ENCODE results near the gene PIK3C2G.

- TF ChIP-seq CTCF (CRISPR knock-in tag; IDR thresholded peaks at IDR 0.05) (no peak), SMAD3 (CRISPR knock-in tag; IDR thresholded peaks at IDR 0.05) (no peak), ONECUT2 (CRISPR knock-in tag; IDR thresholded peaks at IDR 0.05) (no peak), ZNF766 (CRISPR knock-in tag; IDR thresholded peaks at IDR 0.05; ENCODE audit: borderline replicate concordance) (no peak), NFRKB (IDR thresholded peaks at IDR 0.05) (no peak), MZF1 (CRISPR knock-in tag; IDR thresholded peaks at IDR 0.05; ENCODE audit: borderline replicate concordance) (no peak)
Measured at GRCh38 chr12:18400186-18400585, 138.9 kb downstream of the PIK3C2G start.
